NCI-H526 (cell line): ENCODE results near the gene TSPAN14.

Source experiments
- DNase-seq, 2 experiments: peaks; one replicate each; lab custom pipeline; 2025; lab: John Stamatoyannopoulos, UW

The TSPAN14 gene

GRCh38 chr10:80503584-80504157 is 49.6 kb downstream of the TSPAN14 start:
- no peak for DNase-seq

GRCh38 chr10:80504158-80504811 is 50.2 kb downstream of the TSPAN14 start:
- no peak for DNase-seq

- DNase-seq, result no peak
Measured at GRCh38 chr10:80504897-80505465, 50.9 kb downstream of the TSPAN14 start.

GRCh38 chr10:80506189-80506575 is 52.1 kb downstream of the TSPAN14 start:
- DNase-seq, result no peak

GRCh38 chr10:80506836-80507487 is 52.9 kb downstream of the TSPAN14 start:
- DNase-seq, result no peak

GRCh38 chr10:80509108-80509402 is 54.9 kb downstream of the TSPAN14 start:
- no peak for DNase-seq

GRCh38 chr10:80509403-80510161 is 55.5 kb downstream of the TSPAN14 start:
- no peak for DNase-seq

- no peak for DNase-seq
Measured at GRCh38 chr10:80512031-80512526, 58.0 kb downstream of the TSPAN14 start.

GRCh38 chr10:80513106-80513505 is 59.0 kb downstream of the TSPAN14 start:
- no peak for DNase-seq

GRCh38 chr10:80515511-80515910 is 61.4 kb downstream of the TSPAN14 start:
- DNase-seq, result no peak

GRCh38 chr10:80515941-80516340 is 61.8 kb downstream of the TSPAN14 start:
- DNase-seq, result no peak

- no peak for DNase-seq
Measured at GRCh38 chr10:80516506-80517075, 62.5 kb downstream of the TSPAN14 start.

- no peak for DNase-seq
Measured at GRCh38 chr10:80517416-80518142, 63.5 kb downstream of the TSPAN14 start.

GRCh38 chr10:80518143-80518806 is 64.2 kb downstream of the TSPAN14 start:
- DNase-seq, result no peak

- DNase-seq, result no peak
Measured at GRCh38 chr10:80518807-80519360, 64.8 kb downstream of the TSPAN14 start.

GRCh38 chr10:80519936-80520650 is 66.0 kb downstream of the TSPAN14 start:
- DNase-seq, result no peak

- no peak for DNase-seq
Measured at GRCh38 chr10:80520661-80521470, 66.8 kb downstream of the TSPAN14 start.

GRCh38 chr10:80522756-80523363 is 68.8 kb downstream of the TSPAN14 start:
- DNase-seq, result no peak

- no peak for DNase-seq
Measured at GRCh38 chr10:80523773-80524172, 69.7 kb downstream of the TSPAN14 start.
